ENCODE results near the gene AGAP6. TPM values are rescaled to one million over a fixed set of nuclear protein-coding genes. Genes with fewer than 3 reads are reported as not detected.
"Not testable (repeated sequence)": the region's sequence is repeated elsewhere in the genome, so short reads cannot be mapped to it uniquely, and the experiment has no call there.

The AGAP6 gene
- polyA plus RNA-seq, 1 donor (not counting 4 experiments of a cell fraction or from before 2014, with no cell fraction given) = 9.9 TPM

- H2AFZ ChIP-seq (ENCODE audit: control insufficient read depth, low read length) = no peak overlapping the region
- no peaks in the 10 kb centered on the region for H3K9me1 ChIP-seq (ENCODE audit: control insufficient read depth, extremely low read depth, insufficient read depth, low read length)
- H3K4me2 ChIP-seq (ENCODE audit: control insufficient read depth, extremely low read depth, insufficient read depth, low read depth, low read length) = no peak overlapping the region
- H3K9ac ChIP-seq (ENCODE audit: control insufficient read depth, extremely low read depth, insufficient read depth, low read length) = no peak overlapping the region
- no peaks in the 10 kb centered on the region for H3K27me3 ChIP-seq (ENCODE audit: control insufficient read depth, extremely low read depth, insufficient read depth, low read length)
- H4K20me1 ChIP-seq (ENCODE audit: control insufficient read depth, extremely low read depth, insufficient read depth, low read length) = no peaks in the 10 kb centered on the region
- no peaks in the 10 kb centered on the region for H3K9me3 ChIP-seq (ENCODE audit: control insufficient read depth, low read depth, low read length)
- TF ChIP-seq CTCF (optimal IDR thresholded peaks at IDR 0.05 in 1 of 3, IDR thresholded peaks at IDR 0.05 in 1 of 3, conservative IDR thresholded peaks at IDR 0.05 in 1 of 3; ENCODE audit: extremely low read depth in 1 of 3, insufficient read depth in 2 of 3, low read length in 3 of 3) (no peak), EZH2 (IDR thresholded peaks at IDR 0.05; ENCODE audit: low read length) (no peak)
- DNase-seq (ENCODE audit: low read depth, low spot score) = no peak
- no peaks in the 10 kb centered on the region for H3K4me1 ChIP-seq (ENCODE audit: control insufficient read depth, extremely low read depth, insufficient read depth, low read length)
- H3K36me3 ChIP-seq (ENCODE audit: control insufficient read depth in 2 of 2, extremely low read depth in 1 of 2, insufficient read depth in 2 of 2, low read length in 2 of 2) = no peaks in the 10 kb centered on the region
- H3K4me3 ChIP-seq (ENCODE audit: control insufficient read depth in 2 of 3, extremely low read depth in 1 of 3, insufficient read depth in 2 of 3, low read depth in 1 of 3, low read length in 3 of 3) = no peak overlapping the region
- dilution Hi-C loops (cut with MboI; ENCODE audit: extremely low pct_ligation_motif_present, low sequenced_read_pairs) = no loop called here
- no peak overlapping the region for H3K27ac ChIP-seq (ENCODE audit: control insufficient read depth, insufficient read depth, low read length)
- no peaks in the 10 kb centered on the region for H3K79me2 ChIP-seq (ENCODE audit: control insufficient read depth, insufficient read depth, low read length)
- no peak for FAIRE-seq
These were observed 45.3 kb downstream of the AGAP6 start for GRCh38 chr10:50033481-50033880.

GRCh38 chr10:50035337-50035736, 47.1 kb downstream of the AGAP6 start:
- dilution Hi-C loops (cut with MboI; ENCODE audit: extremely low pct_ligation_motif_present, low sequenced_read_pairs); FAIRE-seq: not testable (repeated sequence)

GRCh38 chr10:50044941-50045664, 56.9 kb downstream of the AGAP6 start:
- DNase-seq (ENCODE audit: low read depth, low spot score) (no peak), FAIRE-seq (no peak)
- no peaks in the 10 kb centered on the region for H3K9me1 ChIP-seq (ENCODE audit: control insufficient read depth, extremely low read depth, insufficient read depth, low read length)
- H3K4me2 ChIP-seq (ENCODE audit: control insufficient read depth, extremely low read depth, insufficient read depth, low read depth, low read length) = no peak overlapping the region
- H4K20me1 ChIP-seq (ENCODE audit: control insufficient read depth, extremely low read depth, insufficient read depth, low read length) = no peaks in the 10 kb centered on the region
- H3K4me3 ChIP-seq (ENCODE audit: control insufficient read depth in 2 of 3, extremely low read depth in 1 of 3, insufficient read depth in 2 of 3, low read depth in 1 of 3, low read length in 3 of 3) = no peak overlapping the region
- no peaks in the 10 kb centered on the region for H3K36me3 ChIP-seq (ENCODE audit: control insufficient read depth in 2 of 2, extremely low read depth in 1 of 2, insufficient read depth in 2 of 2, low read length in 2 of 2)
- H2AFZ ChIP-seq (ENCODE audit: control insufficient read depth, low read length) = no peak overlapping the region
- H3K9ac ChIP-seq (ENCODE audit: control insufficient read depth, extremely low read depth, insufficient read depth, low read length) = no peak overlapping the region
- no peaks in the 10 kb centered on the region for H3K4me1 ChIP-seq (ENCODE audit: control insufficient read depth, extremely low read depth, insufficient read depth, low read length)
- TF ChIP-seq CTCF (optimal IDR thresholded peaks at IDR 0.05 in 1 of 3, IDR thresholded peaks at IDR 0.05 in 1 of 3, conservative IDR thresholded peaks at IDR 0.05 in 1 of 3; ENCODE audit: extremely low read depth in 1 of 3, insufficient read depth in 2 of 3, low read length in 3 of 3) = no peak
- TF ChIP-seq EZH2 (IDR thresholded peaks at IDR 0.05; ENCODE audit: low read length) = no peak
- H3K27ac ChIP-seq (ENCODE audit: control insufficient read depth, insufficient read depth, low read length) = no peak overlapping the region
- no peaks in the 10 kb centered on the region for H3K79me2 ChIP-seq (ENCODE audit: control insufficient read depth, insufficient read depth, low read length)
- dilution Hi-C loops (cut with MboI; ENCODE audit: extremely low pct_ligation_motif_present, low sequenced_read_pairs) = no loop called here
- no peaks in the 10 kb centered on the region for H3K9me3 ChIP-seq (ENCODE audit: control insufficient read depth, low read depth, low read length)
- H3K27me3 ChIP-seq (ENCODE audit: control insufficient read depth, extremely low read depth, insufficient read depth, low read length) = no peaks in the 10 kb centered on the region

More at GRCh38 chr10:50035337-50035736, 47.1 kb downstream of the AGAP6 start:
- not testable (repeated sequence) for H3K27ac ChIP-seq (ENCODE audit: control insufficient read depth, insufficient read depth, low read length); H4K20me1 ChIP-seq (ENCODE audit: control insufficient read depth, extremely low read depth, insufficient read depth, low read length); H3K4me1 ChIP-seq (ENCODE audit: control insufficient read depth, extremely low read depth, insufficient read depth, low read length); H3K4me2 ChIP-seq (ENCODE audit: control insufficient read depth, extremely low read depth, insufficient read depth, low read depth, low read length); DNase-seq (ENCODE audit: low read depth, low spot score); H3K36me3 ChIP-seq (ENCODE audit: control insufficient read depth in 2 of 2, extremely low read depth in 1 of 2, insufficient read depth in 2 of 2, low read length in 2 of 2); H2AFZ ChIP-seq (ENCODE audit: control insufficient read depth, low read length); H3K4me3 ChIP-seq (ENCODE audit: control insufficient read depth in 2 of 3, extremely low read depth in 1 of 3, insufficient read depth in 2 of 3, low read depth in 1 of 3, low read length in 3 of 3); H3K9me1 ChIP-seq (ENCODE audit: control insufficient read depth, extremely low read depth, insufficient read depth, low read length); H3K27me3 ChIP-seq (ENCODE audit: control insufficient read depth, extremely low read depth, insufficient read depth, low read length); H3K79me2 ChIP-seq (ENCODE audit: control insufficient read depth, insufficient read depth, low read length); H3K9me3 ChIP-seq (ENCODE audit: control insufficient read depth, low read depth, low read length); H3K9ac ChIP-seq (ENCODE audit: control insufficient read depth, extremely low read depth, insufficient read depth, low read length)

GRCh38 chr10:50046457-50046856, 58.3 kb downstream of the AGAP6 start:
- H3K79me2 ChIP-seq (ENCODE audit: control insufficient read depth, insufficient read depth, low read length); DNase-seq (ENCODE audit: low read depth, low spot score); H3K4me3 ChIP-seq (ENCODE audit: control insufficient read depth in 2 of 3, extremely low read depth in 1 of 3, insufficient read depth in 2 of 3, low read depth in 1 of 3, low read length in 3 of 3); H4K20me1 ChIP-seq (ENCODE audit: control insufficient read depth, extremely low read depth, insufficient read depth, low read length); H3K4me2 ChIP-seq (ENCODE audit: control insufficient read depth, extremely low read depth, insufficient read depth, low read depth, low read length); H2AFZ ChIP-seq (ENCODE audit: control insufficient read depth, low read length); H3K9me1 ChIP-seq (ENCODE audit: control insufficient read depth, extremely low read depth, insufficient read depth, low read length); H3K36me3 ChIP-seq (ENCODE audit: control insufficient read depth in 2 of 2, extremely low read depth in 1 of 2, insufficient read depth in 2 of 2, low read length in 2 of 2); H3K9ac ChIP-seq (ENCODE audit: control insufficient read depth, extremely low read depth, insufficient read depth, low read length); FAIRE-seq; H3K9me3 ChIP-seq (ENCODE audit: control insufficient read depth, low read depth, low read length); dilution Hi-C loops (cut with MboI; ENCODE audit: extremely low pct_ligation_motif_present, low sequenced_read_pairs); H3K4me1 ChIP-seq (ENCODE audit: control insufficient read depth, extremely low read depth, insufficient read depth, low read length); H3K27me3 ChIP-seq (ENCODE audit: control insufficient read depth, extremely low read depth, insufficient read depth, low read length); H3K27ac ChIP-seq (ENCODE audit: control insufficient read depth, insufficient read depth, low read length): not testable (repeated sequence)
